Measurements from ENCODE around the gene CA11.
"Not testable (repeated sequence)": the region's sequence is repeated elsewhere in the genome, so short reads cannot be mapped to it uniquely, and the experiment has no call there.

Gene CA11

DNA sequence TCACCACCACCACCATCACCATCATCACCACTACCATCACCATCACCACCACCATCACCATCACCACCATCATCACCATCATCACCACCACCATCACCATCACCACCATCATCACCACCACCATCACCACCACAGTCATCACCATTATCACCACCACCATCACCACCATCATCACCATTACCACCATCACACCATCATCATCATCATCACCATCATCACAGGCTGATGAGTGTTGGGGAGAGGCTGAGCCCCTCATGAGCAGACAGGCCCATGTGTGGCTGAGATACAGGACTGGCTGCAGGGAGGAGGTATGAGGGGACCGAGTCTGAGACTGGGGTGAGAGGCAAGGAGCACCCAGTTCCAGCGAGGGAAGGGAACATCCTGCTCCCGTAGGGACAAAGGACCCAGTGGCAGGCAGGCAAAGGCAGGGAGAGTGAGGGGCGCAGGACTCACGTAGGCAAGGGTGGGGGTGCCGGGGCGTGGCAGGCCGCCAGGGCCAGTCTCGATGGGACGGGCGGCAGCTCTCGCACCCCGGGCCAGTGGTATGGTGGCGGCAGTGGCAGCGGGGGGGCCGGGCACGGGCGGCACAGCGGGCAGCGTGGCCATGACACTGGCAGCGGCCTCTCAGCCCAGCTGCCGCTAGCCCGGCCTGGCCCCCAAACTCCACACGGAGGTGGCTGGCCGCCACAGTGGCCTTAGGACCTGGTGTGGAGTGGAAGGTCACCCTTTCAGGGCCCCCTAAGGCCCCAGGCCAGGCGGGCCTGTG is 24.1 kb upstream of the CA11 start:
- DNase-seq = no peak

DNA sequence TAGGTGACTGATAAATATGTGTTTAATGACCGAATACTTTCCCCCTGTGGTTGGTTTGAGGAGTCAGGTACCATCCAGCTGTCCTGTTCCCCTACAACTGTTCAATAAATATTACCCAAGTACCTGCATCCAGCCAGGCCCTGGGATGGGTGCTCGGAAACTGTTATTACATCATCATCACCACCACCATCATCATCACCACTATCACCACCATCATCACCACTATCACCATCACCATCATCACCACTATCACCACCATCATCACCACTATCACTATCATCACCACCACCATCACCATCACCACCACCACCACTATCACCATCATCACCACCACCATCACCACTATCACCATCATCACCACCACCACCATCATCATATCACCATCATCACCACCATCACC is 22.8 kb upstream of the CA11 start:
- DNase-seq = no peak

DNA sequence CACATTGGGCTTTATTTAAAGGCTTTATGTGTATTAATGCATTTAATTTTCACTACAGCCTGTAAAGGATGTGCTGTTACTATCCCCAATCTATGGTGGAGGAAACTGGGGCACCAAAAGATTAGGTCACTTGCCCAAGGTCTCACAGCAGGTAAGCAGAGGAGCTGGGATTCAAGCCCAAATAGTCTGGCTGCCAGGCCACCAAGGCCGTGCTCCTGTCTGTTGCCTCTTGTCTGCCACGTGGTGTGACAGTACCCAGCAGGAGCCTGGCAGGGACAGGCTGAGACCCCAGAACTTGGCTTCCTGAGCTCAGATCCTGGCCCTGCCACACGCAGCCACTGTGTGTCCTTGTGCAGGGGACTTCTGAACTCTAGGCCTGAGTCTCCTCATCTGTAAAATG is 22.3 kb upstream of the CA11 start:
- no peak for DNase-seq

DNA sequence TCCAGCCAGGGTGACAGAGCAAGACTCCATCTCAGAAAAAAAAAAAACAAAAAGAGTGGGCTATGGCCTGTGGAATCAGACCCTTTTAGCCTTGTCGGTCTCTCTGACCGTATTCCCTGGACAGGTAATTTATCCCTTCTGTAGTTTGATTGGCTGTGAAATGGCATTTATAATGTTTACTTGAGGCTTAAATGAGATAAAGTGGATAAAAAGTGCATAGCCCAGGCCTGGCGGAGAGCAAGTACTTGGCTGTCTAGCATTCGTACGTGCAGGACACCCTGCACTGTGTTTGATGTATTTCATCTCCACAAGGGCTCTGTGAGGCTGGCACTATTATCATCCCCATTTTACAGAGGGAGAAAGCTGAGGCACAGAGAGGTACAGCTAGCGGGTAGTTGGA is 19.8 kb upstream of the CA11 start:
- DNase-seq = no peak

DNA sequence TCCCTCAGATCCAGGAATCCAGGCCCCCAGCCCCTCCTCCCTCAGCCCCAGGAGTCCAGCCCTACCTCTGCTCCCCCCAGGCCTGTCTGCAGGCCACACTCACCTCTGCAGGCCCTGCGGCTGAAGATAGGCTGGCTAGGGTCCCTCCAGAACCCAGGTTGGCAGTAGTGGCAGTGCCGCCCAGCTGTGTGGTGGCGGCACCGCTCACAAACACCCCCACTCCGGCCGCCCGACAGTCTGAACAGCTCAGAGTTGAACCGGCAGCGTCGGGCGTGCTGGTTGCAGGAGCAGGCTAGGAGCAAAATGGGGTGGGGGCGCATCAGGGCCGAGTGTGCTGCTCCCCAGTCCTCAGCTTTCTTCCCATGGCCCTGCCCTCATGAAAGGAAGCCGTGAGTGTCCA is 18.5 kb upstream of the CA11 start:
- DNase-seq = no peak

DNA sequence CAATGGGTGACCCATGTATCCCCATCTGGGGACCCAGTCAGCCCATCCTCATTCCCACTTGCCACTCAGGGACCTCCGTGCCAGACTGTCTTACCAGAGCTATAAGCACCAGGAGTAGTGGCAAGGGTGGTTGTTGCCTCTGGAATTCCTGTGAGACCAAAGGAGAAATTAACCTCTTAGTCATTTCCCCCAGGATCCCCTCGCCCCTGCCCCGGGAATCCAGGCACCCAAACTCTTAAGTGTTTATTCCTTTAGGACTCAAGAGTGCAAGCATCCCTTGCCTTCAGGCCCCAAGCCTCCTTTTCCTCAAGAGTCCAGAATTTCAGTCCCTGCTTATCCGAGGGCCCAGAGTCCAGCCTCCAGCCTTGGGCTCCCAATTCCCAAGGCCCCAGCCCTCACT is 17.7 kb upstream of the CA11 start:
- no peak for DNase-seq

DNA sequence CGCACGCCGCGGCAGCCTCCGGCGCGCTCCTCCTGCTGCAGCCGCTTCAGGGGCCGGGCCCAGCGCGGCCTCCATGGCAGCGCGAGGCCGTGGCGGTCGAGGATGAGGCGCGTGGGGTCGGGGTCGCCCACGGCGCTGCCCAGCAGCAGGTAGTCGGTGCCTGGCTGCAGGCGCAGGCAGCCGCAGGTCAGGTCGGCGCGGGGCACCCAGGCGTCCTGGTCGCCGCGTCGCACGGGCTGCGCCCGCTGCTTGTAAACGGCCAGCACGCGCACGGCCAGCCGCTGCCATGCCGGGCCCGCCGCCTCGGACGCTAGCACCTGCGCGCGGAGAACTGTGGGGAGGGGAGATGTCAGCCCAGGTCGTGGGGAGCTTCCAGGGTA is 15.7 kb upstream of the CA11 start:
- DNase-seq = no peak

DNA sequence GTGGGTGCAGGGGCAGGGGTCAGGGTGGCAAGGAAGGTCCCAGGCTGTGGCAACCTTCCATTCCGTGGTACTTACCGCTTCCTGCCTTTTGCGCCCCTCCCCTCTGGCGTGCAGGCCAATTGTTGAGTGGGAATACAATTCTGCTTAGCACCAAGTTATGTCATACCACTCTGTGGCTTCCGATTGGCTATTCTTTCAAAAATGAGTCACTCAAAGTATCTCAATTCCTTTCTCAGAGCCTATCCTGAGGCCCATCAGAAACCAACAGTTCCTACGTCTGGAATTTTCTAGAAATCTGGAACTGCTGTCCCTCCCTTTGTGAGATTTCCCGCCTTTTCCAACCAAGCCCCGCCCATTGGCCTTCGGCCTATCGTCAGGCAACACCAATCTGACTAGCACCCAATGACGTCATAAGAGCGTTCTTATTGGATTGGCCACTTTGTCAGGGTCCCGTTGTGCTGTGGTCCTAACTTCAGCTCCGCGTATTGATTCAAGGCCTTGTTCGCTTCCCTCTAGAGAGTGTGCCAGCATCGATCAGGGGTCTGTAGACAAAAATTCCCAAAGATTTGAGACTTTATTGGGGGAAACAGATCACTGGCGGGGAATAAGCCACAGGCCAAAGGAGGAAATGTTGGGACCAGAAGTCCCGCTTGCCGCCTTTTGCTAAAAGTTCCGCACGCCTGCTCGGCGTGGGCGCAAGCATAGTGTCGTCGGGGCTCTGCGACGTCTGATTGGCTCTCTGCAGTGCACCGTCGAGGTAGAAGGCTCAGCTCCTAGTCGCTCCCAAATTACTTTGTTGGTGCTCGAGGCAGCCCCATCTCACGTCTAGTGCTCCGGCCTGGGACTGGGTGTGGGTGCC is 15.1 kb upstream of the CA11 start:
- no peak for DNase-seq

DNA sequence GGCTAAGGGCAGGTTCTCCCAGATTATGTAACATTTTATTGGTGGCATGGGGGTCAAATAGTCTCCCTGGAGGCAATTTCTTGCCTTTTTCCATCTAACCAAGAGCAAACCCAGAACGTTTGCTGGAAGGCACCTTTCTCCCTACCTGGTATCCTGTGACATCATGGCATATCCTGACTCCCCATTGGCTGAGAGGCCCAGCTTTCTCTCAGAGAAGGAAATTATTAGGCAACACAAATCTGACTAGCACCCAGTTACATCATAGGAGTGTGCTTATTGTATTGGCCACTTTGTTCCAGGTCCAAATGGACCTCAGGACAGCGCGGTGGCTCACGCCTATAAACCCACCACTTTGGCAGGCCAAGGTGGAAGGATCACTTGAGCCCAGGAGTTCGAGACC is 13.8 kb upstream of the CA11 start:
- DNase-seq = no peak

DNA sequence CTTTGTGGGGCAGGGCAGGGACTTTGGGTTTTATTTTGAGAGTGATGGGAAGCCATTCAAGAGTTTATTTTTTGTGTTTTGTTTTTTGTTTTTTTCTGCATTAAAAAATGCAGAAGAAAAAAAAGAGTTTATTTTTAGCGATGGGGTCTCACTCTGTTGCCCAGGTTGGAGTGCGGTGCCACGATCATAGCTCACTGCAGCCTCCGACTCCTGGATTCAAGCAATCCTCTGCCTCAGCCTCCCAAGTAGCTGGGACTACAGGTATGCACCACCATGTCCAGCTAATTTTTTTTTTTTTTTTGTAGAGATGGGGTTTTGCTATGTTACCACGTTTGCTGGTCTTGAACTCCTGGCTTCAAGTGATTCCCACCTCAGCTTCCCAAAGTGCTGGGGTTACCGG is 12.5 kb upstream of the CA11 start:
- no peak for DNase-seq

DNA sequence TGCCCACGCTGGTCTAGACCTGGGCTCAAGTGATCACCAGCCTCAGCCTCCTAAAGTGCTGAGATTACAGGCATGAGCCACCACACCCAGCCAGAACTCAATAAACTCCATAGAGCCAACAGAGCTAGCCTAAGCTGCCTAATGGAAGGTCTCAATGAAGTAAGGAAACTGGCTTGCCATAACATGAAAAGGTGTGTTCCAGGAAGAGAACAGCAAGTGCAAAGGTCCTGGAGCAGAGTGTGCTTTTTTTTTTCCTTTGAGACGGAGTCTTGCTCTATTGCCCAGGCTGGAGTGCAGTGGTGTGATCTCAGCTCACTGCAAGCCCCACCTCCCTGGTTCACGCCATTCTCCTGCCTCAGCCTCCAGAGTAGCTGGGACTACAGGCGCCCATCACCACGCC is 11.8 kb upstream of the CA11 start:
- not testable (repeated sequence) for DNase-seq

DNA sequence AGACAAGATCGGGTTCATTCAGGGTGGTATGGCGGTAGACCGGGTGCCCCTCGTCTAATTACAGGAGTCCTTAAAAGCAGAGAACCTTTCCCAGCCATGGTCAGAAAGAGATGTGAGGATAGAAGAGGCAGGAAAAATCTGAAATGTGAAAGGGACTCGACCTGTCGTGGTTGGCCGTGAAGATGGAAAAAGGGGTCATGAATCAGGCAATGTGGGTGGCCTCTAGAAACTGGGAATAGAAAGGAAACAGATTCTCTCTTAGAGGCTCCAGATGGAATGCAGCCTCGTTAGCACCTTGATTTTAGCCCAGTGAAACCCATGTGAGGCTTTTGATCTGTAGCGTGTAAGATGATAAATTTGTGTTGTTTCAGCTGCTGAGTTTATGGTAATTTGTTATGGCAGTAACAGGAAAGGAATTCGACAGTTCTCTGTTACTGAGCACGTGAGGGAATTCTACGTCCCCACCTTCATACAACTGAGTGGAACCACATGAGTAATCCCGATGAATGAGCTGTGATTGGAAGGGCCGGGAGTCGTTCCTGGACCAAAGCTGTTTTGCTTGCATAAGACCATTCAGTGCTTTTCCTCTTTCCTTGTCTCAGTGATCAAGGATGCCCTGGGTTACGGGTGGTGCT is 11.0 kb upstream of the CA11 start:
- no peak for DNase-seq

DNA sequence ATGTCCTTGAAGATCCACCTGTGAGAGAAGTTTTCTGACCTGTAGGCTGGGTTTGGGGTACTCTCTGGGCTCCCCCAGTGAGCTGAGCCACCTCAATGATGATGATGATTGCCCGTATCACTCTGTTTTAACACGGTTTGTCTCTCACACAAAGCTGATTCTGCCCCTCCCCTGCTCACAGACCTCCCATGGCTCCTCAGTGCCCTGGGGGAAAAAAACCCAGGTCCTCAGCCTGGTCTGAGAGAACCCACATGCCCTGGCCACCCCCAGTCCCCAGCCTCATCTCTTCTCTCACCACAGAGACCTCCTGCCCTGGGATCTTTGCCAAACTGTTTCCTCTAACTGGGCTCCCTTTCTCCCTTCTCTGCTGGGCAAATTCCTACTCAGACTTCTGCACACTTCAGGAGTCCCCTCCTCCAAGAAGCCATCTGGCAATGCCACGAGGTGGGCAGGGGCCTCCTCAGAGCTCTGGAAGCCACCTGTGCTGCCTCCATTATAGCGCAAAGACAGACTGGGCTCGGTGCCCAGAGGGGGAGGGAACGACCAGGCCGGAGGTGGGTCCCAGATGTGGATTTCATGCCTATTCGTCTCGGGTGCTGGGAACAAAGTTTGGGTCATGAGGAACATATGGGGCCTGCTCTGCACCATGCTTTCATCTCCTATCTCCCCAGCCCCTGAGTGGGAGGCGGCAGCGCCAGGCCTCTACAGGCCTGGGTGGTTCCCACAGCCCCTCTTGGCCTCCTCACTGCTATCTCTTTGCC is 8.5 kb upstream of the CA11 start:
- no peak for DNase-seq

DNA sequence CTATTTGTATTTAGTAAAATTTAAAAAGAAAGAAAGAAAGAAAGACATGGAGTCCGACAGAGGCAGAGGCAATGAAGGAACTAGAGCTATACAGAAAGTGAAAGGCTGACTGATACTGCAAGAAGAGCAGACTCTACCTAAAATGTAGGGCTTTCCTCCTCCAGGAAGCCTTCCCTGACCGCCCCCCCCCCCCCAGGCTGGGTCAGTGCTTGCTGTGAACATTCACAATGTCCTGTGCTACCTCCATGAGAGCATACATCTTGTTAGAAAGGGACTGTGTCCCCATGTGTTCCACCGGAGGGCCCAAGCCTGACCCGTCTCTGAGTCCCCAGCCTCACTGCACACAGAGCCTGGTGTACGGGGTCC is 5.7 kb upstream of the CA11 start:
- DNase-seq = no peak

DNA sequence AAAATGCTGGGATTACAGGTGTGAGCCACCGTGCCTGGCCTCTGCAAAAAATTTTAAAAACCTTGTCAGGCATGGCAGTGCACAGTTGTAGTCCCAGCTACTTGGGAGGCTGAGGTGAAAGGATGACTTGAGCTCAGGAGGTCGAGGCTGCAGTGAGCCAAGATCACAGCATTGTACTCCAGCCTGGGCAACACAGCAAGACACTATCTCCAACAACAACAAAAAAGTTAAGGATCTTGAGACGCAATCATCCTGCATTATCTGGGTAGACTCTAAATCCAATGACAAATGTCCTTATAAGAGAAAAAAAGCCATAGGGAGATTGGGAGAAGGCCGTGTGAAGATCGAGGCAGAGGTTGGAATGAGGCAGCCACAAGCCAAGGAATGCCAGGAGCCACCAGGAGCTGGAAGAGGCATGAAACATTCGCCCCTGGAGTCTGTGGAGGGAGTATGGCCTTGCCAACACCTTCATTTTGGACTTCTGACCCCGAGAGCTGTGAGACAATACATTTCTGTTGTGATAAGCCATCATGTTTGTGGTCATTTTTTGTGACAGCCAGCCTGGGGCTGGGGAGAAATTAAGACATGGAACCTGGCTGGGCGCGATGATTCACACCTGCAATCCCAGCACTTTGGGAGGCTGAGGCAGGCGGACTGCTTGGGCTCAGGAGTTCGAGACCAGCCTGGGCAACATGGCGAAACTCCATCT is 5.1 kb upstream of the CA11 start:
- DNase-seq = no peak

DNA sequence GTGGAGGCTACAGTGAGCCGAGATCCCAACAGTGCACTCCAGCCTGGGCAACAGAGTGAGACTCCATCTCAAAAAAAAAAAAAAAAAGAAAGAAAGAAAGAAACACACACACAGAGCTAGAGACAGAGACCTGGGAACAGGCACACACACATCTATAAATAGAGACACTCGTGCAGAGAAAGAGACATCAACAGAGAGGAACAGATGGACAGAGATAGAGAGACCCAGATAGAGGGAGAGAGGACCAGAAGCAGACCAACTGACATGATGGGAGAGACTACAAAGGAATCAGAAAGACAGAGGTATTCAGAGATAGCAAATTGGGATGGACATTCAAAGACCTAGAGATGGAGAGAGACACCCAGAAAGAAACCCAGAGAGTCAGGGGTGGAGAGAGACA is 2.1 kb upstream of the CA11 start:
- DNase-seq = no peak

DNA sequence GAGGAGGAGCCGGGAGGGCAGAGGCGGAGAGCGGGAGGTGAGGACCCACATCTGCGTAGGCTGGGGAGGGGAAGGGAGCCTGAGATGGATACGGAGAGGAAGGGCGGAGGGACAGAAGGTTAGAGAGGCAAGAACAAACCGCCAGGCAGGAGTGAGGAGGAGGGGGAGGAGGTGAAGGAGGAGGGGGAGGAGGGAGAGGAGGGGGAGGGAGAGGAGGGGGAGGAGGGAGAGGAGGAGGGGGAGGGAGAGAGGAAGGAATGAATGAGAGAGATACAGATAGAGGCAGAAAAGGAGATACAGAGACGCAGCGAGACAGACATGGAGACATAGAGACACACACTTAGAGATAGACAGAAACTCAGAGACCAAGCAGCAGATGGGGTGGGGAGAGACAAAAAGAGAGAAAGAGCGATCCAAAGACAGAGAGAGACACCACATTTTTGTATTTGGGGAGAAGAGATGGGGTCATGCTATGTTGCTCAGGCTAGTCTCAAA is 782 bp upstream of the CA11 start:
- no peak for DNase-seq

DNA sequence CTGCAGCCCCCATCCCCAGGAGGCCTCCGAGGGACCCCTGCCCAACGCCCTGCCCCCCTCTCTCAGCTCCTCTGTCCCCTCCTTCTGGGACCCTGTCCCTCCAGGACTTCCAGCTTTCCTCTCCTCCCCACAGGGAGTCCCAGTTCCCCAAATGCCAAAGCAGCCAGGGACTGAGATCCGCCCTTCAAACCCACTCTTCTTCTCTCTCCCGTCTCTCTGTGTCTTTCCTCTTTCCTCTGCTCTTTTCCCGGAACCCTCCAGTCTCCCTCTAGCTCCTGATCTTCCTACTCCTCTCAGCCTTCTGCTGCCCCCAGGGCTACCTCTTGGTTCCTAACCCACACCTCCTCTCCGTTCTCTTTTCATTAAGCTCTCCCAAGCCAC is 377 bp downstream of the CA11 start:
- DNase-seq = no peak

DNA sequence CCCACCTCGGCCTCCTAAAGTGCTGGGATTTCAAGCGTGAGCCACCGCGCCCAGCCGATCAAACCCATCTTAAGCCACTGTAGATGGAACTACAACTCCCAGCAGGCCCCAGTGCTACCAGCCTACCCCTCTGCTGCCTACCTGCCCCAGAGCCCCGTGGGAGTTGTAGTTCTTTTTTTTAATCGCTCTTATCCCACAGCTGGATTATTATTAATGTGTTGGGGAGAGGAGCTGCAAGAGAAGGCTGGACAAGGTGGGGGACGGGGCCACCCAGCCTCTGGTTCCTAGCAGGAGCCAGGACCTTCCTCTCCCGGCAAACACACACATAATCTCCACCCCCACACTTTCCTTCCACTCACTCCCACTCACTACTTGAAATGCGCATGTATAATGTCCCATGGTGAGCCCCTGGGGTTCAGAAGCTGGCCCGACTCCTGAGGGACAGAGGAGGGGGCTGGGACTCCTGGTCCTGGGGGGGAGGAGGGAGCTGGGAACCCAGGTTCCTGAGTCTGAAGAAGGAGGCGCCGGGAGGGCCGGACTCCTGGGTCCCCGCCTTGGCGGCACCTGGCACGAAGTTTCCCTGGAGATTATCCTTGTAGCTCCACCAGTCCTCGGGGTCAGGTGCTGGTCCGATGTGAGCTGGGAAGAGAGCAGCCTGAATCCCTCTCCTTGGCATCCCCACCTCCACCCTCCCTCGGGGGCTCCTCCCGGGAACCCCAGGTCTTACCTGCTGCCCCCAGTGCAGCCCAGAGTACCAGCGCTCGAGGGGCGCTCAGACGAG is 958 bp downstream of the CA11 start:
- DNase-seq = no peak

DNA sequence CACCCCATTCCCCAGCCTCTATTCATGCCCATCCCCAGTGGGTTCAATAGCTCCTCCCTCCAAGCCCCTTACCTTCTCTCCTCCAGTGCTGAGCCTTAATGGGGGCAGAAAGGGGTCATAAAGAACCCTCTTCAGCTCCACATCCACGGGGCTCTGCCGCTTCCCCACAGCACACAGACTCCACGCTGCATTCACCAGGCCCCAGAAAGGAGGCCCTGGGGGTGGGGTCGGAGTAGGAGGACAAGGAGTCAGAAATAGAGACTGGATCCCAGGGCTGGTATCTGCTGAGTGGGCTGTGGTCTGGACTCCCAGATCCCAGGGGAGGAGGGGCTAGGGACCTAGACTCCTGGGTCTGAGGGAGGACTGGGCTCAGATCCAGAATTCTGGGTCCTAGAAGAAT is 1.6 kb downstream of the CA11 start:
- no peak for DNase-seq

DNA sequence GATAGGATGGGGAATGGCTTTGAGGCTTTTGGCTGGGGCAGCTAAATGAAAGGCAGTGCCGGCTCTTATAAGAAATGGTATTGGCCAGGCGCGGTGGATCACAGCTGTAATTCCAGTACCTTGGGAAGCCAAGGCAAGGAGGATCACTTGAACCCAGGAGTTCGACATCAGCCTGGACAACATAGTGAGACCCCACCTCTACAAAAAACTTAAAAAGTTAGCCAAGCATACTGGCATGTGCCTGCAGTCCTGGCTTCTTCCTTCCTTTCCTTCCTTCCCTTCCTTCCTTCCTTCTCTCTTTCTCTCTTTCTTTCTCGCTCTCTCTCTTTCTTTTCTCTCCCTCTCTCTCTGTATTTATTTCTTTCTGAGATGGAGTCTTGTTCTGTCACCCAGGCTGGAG is 3.1 kb downstream of the CA11 start:
- DNase-seq = no peak

DNA sequence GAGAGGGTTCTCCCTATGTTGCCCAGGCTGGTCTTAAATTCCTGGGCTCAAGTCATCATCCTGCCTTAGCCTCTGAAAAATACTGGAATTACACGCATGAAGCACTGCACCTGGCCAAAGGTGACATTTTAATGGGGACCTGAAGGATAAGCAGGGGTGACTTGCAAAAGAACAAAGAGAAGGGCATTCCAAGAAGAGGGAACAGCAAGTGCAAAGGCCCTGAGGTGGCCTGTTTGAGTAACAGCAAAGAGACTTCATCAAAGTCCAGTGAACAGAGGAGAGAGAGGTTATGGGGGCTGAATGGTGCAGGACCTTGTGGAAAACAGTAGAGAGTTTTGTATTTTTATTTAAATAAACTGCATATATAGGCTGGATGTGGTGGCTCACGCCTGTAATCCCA is 4.1 kb downstream of the CA11 start:
- no peak for DNase-seq
